HepG2 (cell line): ENCODE measurements around the gene SRCAP. TPM values are rescaled to one million over a fixed set of nuclear protein-coding genes. Genes with fewer than 3 reads are reported as not detected.

Experiments used
- ATF1 ChIP-seq: IDR thresholded peaks from 2 replicates; pipeline ENCODE4 v1.6.1; 2016; ENCODE audit warnings: mild to moderate bottlenecking, control low read depth
- GATA4 ChIP-seq: sonication (generic); IDR thresholded peaks from 2 replicates; pipeline ENCODE4 v1.6.1; 2016; ENCODE audit warnings: antibody characterized with exemption, low read depth, borderline replicate concordance
- MAZ ChIP-seq, 2 experiments: sonication (generic) in 1 of 2; formaldehyde crosslinking in 1 of 2; IDR thresholded peaks; 2 replicates each; pipeline versions ENCODE4 v1.5.0 to v1.6.1; 2012 to 2020; ENCODE audit warnings: low read depth in 2 of 2, mild to moderate bottlenecking in 2 of 2, borderline replicate concordance in 1 of 2, improper control_type of control experiment in 1 of 2, low read length in 1 of 2, missing genetic modification reagents in 1 of 2, moderate library complexity in 1 of 2
- MEF2D ChIP-seq: sonication (generic); formaldehyde crosslinking; IDR thresholded peaks from 2 replicates; pipeline ENCODE4 v1.5.1; 2020; ENCODE audit warnings: mild to moderate bottlenecking, missing genetic modification reagents
- SP1 ChIP-seq, 2 experiments: fragments of 450-650 bp in 1 of 2; sonication (generic) in 1 of 2; formaldehyde crosslinking in 1 of 2; IDR thresholded peaks; 2 replicates each; pipeline versions ENCODE4 v1.4.0 to v1.6.1; 2016 to 2020; ENCODE audit warnings: missing genetic modification reagents in 1 of 2
- TCF7 ChIP-seq: sonication (generic); IDR thresholded peaks from 2 replicates; pipeline ENCODE4 v1.6.1; 2016; ENCODE audit warnings: antibody characterized with exemption, low read depth
- ZNF225 ChIP-seq: sonication (generic); formaldehyde crosslinking; IDR thresholded peaks from 2 replicates; pipeline ENCODE4 v1.4.0; 2020; ENCODE audit warnings: mild to moderate bottlenecking, missing genetic modification reagents
- ZNF274 ChIP-seq: sonication (generic); formaldehyde crosslinking; IDR thresholded peaks from 2 replicates; pipeline ENCODE4 v1.5.1; 2020; ENCODE audit warnings: mild to moderate bottlenecking, missing genetic modification reagents
- polyA plus RNA-seq, 8 experiments: library from polyadenylated mRNA; depleted of rRNA in 3 of 8; stranded (reverse) in 7 of 8; unstranded in 1 of 8; fragments of >200 nt; fragmentation: Illumina TruSeq in 4 of 8; extraction: Trizol in 4 of 8; gene quantifications; 2 replicates each; pipeline versions ENCODE4 v1.2.1 to v1.2.3, GENCODE V29; 2011 to 2016; ENCODE audit warnings: low read depth in 4 of 8, missing spikeins in 1 of 8, mixed read lengths in 1 of 8; ENCODE audit not compliant: insufficient read depth in 1 of 8
- total RNA-seq, 5 experiments: library from RNA; depleted of rRNA; stranded (reverse); fragments of >200 nt; fragmentation: Illumina TruSeq; extraction: Trizol; gene quantifications; 2 replicates each; pipeline ENCODE4 v1.2.3, GENCODE V29; 2016; ENCODE audit warnings: low read depth in 1 of 5
- TF ChIP-seq, protein P1 (sequence below): sonication (generic); formaldehyde crosslinking; IDR thresholded peaks from 2 replicates; pipeline ENCODE4 v1.4.0; 2020; ENCODE audit warnings: missing genetic modification reagents
- TF ChIP-seq, protein P2 (sequence below): sonication (generic); formaldehyde crosslinking; IDR thresholded peaks from 2 replicates; pipeline ENCODE4 v1.8.1; 2022; ENCODE audit warnings: mild to moderate bottlenecking, missing genetic modification reagents
- TF ChIP-seq, protein P3 (sequence below): sonication (generic); formaldehyde crosslinking; IDR thresholded peaks from 2 replicates; pipeline ENCODE4 v1.5.0; 2020; ENCODE audit warnings: mild to moderate bottlenecking, missing genetic modification reagents
- TF ChIP-seq, protein P4 (sequence below): sonication (generic); formaldehyde crosslinking; IDR thresholded peaks from 2 replicates; pipeline ENCODE4 v1.4.0; 2020; ENCODE audit warnings: missing genetic modification reagents
- TF ChIP-seq, protein P5 (sequence below): sonication (generic); formaldehyde crosslinking; IDR thresholded peaks from 2 replicates; pipeline ENCODE4 v1.5.1; 2020; ENCODE audit warnings: missing genetic modification reagents, mild to moderate bottlenecking, borderline replicate concordance

The SRCAP gene
- total and polyA plus RNA-seq, 2 of the 13 experiments (the other 11 are each of a cell fraction or from before 2014, with no cell fraction given) = 4.9 to 9.0 TPM

DNA sequence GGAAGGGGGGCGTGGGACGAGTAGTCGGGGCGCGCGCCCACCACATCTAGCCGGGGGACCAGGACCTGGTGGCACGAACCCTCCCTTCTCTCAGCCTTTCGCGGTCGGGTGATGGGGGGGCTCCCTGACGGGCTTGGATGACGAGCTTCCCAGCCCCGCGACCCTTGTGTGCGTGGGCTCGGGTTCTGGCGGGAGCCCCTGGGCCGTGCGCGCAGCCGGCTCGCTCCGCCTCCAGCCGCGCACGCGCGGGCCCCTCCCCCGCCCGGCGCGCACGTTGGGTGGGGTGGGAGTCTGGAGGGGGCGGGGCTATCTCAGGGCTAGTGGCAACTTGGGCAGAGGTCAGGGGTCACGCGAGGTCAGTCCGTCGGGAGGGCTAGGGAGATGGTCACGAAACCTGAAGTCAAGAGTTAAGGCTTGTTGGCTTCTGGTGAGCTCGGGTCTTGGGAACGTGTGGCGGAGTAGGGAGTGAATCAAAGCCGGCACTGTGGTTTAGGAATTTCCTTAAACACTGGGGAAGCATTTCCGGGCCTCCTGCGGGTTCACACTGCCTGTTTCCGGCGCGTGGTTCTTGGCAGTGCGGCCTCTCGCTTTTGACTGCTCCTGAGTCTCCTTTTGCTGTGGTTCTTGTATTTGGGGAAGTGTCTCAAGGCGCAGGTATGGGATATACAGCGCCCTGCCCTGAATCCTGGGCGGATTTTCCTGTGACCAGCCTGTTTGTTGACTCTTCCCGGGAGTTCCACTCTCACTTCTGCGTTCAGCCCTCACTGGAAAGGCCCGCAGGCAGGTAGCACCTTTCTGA, at the start of gene SRCAP (continued):
- TF ChIP-seq, protein P1, sequence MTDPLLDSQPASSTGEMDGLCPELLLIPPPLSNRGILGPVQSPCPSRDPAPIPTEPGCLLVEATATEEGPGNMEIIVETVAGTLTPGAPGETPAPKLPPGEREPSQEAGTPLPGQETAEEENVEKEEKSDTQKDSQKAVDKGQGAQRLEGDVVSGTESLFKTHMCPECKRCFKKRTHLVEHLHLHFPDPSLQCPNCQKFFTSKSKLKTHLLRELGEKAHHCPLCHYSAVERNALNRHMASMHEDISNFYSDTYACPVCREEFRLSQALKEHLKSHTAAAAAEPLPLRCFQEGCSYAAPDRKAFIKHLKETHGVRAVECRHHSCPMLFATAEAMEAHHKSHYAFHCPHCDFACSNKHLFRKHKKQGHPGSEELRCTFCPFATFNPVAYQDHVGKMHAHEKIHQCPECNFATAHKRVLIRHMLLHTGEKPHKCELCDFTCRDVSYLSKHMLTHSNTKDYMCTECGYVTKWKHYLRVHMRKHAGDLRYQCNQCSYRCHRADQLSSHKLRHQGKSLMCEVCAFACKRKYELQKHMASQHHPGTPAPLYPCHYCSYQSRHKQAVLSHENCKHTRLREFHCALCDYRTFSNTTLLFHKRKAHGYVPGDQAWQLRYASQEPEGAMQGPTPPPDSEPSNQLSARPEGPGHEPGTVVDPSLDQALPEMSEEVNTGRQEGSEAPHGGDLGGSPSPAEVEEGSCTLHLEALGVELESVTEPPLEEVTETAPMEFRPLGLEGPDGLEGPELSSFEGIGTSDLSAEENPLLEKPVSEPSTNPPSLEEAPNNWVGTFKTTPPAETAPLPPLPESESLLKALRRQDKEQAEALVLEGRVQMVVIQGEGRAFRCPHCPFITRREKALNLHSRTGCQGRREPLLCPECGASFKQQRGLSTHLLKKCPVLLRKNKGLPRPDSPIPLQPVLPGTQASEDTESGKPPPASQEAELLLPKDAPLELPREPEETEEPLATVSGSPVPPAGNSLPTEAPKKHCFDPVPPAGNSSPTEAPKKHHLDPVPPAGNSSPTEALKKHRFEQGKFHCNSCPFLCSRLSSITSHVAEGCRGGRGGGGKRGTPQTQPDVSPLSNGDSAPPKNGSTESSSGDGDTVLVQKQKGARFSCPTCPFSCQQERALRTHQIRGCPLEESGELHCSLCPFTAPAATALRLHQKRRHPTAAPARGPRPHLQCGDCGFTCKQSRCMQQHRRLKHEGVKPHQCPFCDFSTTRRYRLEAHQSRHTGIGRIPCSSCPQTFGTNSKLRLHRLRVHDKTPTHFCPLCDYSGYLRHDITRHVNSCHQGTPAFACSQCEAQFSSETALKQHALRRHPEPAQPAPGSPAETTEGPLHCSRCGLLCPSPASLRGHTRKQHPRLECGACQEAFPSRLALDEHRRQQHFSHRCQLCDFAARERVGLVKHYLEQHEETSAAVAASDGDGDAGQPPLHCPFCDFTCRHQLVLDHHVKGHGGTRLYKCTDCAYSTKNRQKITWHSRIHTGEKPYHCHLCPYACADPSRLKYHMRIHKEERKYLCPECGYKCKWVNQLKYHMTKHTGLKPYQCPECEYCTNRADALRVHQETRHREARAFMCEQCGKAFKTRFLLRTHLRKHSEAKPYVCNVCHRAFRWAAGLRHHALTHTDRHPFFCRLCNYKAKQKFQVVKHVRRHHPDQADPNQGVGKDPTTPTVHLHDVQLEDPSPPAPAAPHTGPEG (CRISPR knock-in tag) = peak; percentile 41; the same call in 1 of the 2 replicates
- TF ChIP-seq, protein P2, sequence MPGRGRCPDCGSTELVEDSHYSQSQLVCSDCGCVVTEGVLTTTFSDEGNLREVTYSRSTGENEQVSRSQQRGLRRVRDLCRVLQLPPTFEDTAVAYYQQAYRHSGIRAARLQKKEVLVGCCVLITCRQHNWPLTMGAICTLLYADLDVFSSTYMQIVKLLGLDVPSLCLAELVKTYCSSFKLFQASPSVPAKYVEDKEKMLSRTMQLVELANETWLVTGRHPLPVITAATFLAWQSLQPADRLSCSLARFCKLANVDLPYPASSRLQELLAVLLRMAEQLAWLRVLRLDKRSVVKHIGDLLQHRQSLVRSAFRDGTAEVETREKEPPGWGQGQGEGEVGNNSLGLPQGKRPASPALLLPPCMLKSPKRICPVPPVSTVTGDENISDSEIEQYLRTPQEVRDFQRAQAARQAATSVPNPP (CRISPR knock-in tag) = peak; percentile 47; the same call in 1 of the 2 replicates
- TF ChIP-seq ZNF225 (CRISPR knock-in tag) = no peak; the same call in 1 of the 2 replicates
- TF ChIP-seq, protein P3, sequence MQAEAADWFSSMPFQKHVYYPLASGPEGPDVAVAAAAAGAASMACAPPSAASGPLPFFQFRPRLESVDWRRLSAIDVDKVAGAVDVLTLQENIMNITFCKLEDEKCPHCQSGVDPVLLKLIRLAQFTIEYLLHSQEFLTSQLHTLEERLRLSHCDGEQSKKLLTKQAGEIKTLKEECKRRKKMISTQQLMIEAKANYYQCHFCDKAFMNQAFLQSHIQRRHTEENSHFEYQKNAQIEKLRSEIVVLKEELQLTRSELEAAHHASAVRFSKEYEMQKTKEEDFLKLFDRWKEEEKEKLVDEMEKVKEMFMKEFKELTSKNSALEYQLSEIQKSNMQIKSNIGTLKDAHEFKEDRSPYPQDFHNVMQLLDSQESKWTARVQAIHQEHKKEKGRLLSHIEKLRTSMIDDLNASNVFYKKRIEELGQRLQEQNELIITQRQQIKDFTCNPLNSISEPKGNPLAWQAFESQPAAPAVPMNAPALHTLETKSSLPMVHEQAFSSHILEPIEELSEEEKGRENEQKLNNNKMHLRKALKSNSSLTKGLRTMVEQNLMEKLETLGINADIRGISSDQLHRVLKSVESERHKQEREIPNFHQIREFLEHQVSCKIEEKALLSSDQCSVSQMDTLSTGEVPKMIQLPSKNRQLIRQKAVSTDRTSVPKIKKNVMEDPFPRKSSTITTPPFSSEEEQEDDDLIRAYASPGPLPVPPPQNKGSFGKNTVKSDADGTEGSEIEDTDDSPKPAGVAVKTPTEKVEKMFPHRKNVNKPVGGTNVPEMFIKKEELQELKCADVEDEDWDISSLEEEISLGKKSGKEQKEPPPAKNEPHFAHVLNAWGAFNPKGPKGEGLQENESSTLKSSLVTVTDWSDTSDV (CRISPR knock-in tag) = peak; percentile 96; the same call in 1 of the 2 replicates
- TF ChIP-seq GATA4 = 0 out of 2 replicates have a peak, but pooled peaks have one; percentile 19
- TF ChIP-seq ZNF274 (CRISPR knock-in tag) = no peak; the same call in 1 of the 2 replicates
- no peak for TF ChIP-seq ATF1 (CRISPR knock-in tag)
- TF ChIP-seq TCF7 = no peak; the same call in 1 of the 2 replicates
- TF ChIP-seq, protein P4, sequence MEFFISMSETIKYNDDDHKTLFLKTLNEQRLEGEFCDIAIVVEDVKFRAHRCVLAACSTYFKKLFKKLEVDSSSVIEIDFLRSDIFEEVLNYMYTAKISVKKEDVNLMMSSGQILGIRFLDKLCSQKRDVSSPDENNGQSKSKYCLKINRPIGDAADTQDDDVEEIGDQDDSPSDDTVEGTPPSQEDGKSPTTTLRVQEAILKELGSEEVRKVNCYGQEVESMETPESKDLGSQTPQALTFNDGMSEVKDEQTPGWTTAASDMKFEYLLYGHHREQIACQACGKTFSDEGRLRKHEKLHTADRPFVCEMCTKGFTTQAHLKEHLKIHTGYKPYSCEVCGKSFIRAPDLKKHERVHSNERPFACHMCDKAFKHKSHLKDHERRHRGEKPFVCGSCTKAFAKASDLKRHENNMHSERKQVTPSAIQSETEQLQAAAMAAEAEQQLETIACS (CRISPR knock-in tag) = peak; percentile 92
- peak; percentile 76 for TF ChIP-seq MAZ (IDR thresholded peaks at IDR 0.05; ENCODE audit: borderline replicate concordance, low read depth, low read length)
- TF ChIP-seq MAZ (CRISPR knock-in tag; IDR thresholded peaks at IDR 0.05; ENCODE audit: low read depth) = no peak; the same call in 1 of the 2 replicates
- peak; percentile 14 for TF ChIP-seq MEF2D (CRISPR knock-in tag)
- no peak for TF ChIP-seq SP1 (IDR thresholded peaks at IDR 0.05)
- peak; percentile 57; the same call in 1 of the 2 replicates for TF ChIP-seq SP1 (CRISPR knock-in tag; IDR thresholded peaks at IDR 0.05)
- TF ChIP-seq, protein P5, sequence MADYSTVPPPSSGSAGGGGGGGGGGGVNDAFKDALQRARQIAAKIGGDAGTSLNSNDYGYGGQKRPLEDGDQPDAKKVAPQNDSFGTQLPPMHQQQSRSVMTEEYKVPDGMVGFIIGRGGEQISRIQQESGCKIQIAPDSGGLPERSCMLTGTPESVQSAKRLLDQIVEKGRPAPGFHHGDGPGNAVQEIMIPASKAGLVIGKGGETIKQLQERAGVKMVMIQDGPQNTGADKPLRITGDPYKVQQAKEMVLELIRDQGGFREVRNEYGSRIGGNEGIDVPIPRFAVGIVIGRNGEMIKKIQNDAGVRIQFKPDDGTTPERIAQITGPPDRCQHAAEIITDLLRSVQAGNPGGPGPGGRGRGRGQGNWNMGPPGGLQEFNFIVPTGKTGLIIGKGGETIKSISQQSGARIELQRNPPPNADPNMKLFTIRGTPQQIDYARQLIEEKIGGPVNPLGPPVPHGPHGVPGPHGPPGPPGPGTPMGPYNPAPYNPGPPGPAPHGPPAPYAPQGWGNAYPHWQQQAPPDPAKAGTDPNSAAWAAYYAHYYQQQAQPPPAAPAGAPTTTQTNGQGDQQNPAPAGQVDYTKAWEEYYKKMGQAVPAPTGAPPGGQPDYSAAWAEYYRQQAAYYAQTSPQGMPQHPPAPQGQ (CRISPR knock-in tag) = no peak
